ENCODE results near the gene AHCTF1. TPM values are rescaled to one million over a fixed set of nuclear protein-coding genes. Genes with fewer than 3 reads are reported as not detected.
"Not testable (repeated sequence)": the region's sequence is repeated elsewhere in the genome, so short reads cannot be mapped to it uniquely, and the experiment has no call there.

Gene AHCTF1
- total RNA-seq, 4 donors from 2014 or later, result 26.9 to 38.4 (median 29.5) TPM

DNA sequence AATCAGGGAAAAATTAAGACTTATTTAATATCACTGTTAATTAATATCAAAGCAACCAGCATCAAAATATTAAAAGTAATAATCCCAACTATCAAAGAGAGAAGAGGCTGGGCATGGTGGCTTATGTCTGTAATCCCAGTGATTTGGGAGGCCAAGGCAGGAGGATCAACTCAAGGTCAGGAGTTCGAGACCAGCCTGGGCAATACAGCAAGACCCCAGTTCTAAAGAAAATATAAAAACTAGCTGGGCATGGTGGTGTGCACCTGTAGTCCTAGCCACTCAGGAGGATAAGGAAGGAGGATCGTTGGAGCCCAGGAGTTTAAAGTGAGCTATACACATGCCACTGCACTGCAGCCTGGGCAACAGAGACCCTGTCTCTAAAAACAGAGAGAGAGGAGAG lies 43.2 kb downstream of the AHCTF1 start:
- no peak for DNase-seq (ENCODE audit: low spot score in 2 of 2)
- 92 to 98% methylated on average over 2 of the region's 2 CpGs for WGBS, 2 donors
- intact Hi-C loops (cut with DNase I; ENCODE audit: low total_unique reads), result no loop called here
- no peak for TF ChIP-seq POLR2A (IDR thresholded peaks at IDR 0.05)
- TF ChIP-seq, protein P1, sequence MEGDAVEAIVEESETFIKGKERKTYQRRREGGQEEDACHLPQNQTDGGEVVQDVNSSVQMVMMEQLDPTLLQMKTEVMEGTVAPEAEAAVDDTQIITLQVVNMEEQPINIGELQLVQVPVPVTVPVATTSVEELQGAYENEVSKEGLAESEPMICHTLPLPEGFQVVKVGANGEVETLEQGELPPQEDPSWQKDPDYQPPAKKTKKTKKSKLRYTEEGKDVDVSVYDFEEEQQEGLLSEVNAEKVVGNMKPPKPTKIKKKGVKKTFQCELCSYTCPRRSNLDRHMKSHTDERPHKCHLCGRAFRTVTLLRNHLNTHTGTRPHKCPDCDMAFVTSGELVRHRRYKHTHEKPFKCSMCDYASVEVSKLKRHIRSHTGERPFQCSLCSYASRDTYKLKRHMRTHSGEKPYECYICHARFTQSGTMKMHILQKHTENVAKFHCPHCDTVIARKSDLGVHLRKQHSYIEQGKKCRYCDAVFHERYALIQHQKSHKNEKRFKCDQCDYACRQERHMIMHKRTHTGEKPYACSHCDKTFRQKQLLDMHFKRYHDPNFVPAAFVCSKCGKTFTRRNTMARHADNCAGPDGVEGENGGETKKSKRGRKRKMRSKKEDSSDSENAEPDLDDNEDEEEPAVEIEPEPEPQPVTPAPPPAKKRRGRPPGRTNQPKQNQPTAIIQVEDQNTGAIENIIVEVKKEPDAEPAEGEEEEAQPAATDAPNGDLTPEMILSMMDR (IDR thresholded peaks at IDR 0.05), result no peak
- no peak overlapping the region for H3K4me3 ChIP-seq (ENCODE audit: low read depth, poor library complexity, severe bottlenecking)

DNA sequence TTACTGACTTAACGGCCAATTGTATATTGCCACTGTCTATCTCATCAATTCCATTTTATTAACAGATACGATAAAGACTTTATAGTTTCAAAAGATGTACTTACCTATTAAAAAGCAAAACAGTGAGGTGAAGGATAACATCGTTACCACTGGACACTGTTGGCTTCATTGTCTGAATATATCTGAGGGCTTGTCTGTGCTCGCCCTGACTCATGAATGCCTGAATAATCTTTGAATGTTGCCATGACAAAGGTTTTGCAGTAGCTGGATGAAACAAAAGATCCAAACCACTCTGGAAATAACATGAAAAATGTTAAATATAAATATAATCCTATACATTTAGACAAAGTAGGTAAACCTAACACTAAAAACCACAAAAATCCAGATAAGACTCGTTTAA lies 46.4 kb downstream of the AHCTF1 start:
- H3K4me3 ChIP-seq (ENCODE audit: low read depth, poor library complexity, severe bottlenecking); intact Hi-C loops (cut with DNase I; ENCODE audit: low total_unique reads); DNase-seq (ENCODE audit: low spot score in 2 of 2): not testable (repeated sequence)
- 83 to 85% methylated on average over 5 of the region's 5 CpGs for WGBS, 2 donors

DNA sequence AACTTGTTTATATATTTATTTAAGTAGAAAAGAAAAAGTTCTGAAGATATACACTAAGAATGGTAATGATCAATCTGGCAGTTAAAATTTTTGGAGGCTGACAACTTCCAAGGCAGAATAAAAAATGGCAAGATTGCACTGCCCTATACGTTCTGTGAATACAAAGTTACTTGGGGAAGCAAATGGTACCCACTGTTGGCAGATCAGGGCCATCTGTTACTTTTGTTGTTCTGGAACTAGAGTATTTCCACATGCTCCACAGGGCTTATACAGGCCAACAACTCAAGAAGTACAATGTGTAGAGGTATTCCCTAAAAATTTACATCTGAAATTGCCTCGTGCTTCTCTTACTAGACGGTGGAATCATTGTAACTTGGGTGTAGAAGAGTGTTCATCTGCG lies 53.2 kb downstream of the AHCTF1 start:
- no peak for DNase-seq (ENCODE audit: low spot score in 2 of 2)
- TF ChIP-seq POLR2A (IDR thresholded peaks at IDR 0.05), result no peak
- TF ChIP-seq, protein P1 (IDR thresholded peaks at IDR 0.05), result no peak
- no peak overlapping the region for H3K4me3 ChIP-seq (ENCODE audit: low read depth, poor library complexity, severe bottlenecking)
- WGBS, 2 donors, result 93 to 94% methylated on average over 4 of the region's 4 CpGs
- intact Hi-C loops (cut with DNase I; ENCODE audit: low total_unique reads), result no loop called here

DNA sequence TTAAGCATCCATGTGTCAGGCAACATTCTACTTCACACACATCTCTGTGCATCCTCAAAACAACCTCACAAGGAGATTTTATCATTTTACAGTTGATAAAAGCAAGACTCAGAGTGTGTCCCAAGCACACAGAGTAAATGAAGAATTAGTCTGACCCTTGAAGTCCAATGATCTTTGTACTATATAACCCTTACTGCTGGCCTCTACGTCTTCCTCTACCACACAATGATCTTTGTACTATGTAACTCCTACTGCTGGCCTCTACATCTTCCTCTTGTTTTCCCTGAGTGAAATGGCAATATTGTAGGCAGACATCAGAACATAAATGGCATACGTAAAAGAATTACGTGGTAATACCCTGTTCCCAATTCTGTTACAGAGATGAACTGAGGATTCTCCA lies 55.3 kb downstream of the AHCTF1 start:
- TF ChIP-seq, protein P1 (IDR thresholded peaks at IDR 0.05), result no peak
- TF ChIP-seq POLR2A (IDR thresholded peaks at IDR 0.05), result no peak
- no peak overlapping the region for H3K4me3 ChIP-seq (ENCODE audit: low read depth, poor library complexity, severe bottlenecking)
- WGBS, 2 donors, result 98 to 99% methylated on average over 3 of the region's 3 CpGs
- intact Hi-C loops (cut with DNase I; ENCODE audit: low total_unique reads), result no loop called here
- no peak for DNase-seq (ENCODE audit: low spot score in 2 of 2)

DNA sequence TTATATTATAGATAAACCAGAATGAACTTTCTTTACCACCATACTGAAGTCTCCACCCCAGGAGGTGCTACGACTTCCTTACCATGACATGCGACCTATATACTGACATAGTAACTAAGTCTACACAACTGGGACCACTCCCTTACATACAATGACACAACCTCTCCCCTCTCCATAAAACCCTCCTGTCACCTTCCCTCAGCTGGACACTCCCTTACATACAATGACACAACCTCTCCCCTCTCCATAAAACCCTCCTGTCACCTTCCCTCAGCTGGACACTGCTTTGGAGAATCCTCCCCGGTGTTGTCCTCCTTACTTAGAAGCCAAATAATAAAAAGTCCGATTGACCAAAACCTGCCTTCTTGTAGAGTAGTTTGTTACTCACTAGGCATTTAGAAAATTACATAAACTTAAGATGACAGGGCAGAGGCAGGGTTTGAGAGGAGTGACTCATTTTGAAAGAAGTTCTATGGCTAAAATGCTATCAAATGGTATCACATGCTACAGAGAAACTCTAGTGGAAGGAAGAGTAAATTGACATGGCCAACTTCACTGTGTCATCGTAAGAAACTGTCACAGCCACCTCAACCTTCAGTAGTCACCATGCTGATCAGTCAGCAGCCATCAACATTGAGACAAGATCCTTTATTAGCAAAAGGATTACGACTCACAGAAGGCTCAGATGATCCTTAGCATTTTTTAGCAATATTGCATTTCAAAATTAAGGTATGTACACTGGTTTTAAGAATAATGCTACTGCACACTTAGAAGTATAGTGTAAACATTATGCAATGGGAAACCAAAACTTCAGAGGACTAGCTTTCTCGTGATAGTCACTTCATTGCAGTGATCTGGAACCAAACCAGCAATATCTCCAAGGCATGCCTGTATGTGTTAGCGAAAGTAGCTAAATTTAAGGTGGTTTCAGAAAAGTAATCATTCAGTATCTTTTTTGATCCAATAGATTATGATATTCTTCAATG lies 56.4 kb downstream of the AHCTF1 start:
- WGBS, 2 donors, result 94 to 95% methylated on average over 8 of the region's 8 CpGs
- DNase-seq (ENCODE audit: low spot score in 2 of 2), result no peak
- intact Hi-C loops (cut with DNase I; ENCODE audit: low total_unique reads), result no loop called here
- H3K4me3 ChIP-seq (ENCODE audit: low read depth, poor library complexity, severe bottlenecking), result no peak overlapping the region
- TF ChIP-seq, protein P1 (IDR thresholded peaks at IDR 0.05), result no peak
- no peak for TF ChIP-seq POLR2A (IDR thresholded peaks at IDR 0.05)

DNA sequence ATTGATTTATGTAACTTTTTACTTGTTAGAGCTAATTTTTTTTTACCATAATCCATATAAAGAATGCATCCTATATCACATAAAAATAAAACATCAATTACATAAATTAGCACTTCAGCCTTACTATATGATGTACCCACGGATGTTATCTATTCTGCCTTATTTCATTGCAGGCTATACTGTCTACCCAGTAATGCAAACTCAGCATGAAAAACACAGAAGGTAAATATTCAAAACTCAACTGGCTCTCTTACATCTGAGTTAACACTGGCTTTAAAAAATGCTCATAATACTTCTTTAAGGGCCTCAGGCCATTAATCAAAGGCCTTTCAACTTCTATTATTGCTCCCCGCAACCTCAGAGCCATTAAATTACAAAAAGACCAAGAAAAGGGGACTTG lies 65.8 kb downstream of the AHCTF1 start:
- intact Hi-C loops (cut with DNase I; ENCODE audit: low total_unique reads), result no loop called here
- WGBS, 2 donors, result 94 to 97% methylated on average over 2 of the region's 2 CpGs
- no peak overlapping the region for H3K4me3 ChIP-seq (ENCODE audit: low read depth, poor library complexity, severe bottlenecking)
- TF ChIP-seq POLR2A (IDR thresholded peaks at IDR 0.05), result no peak
- TF ChIP-seq, protein P1 (IDR thresholded peaks at IDR 0.05), result no peak
- no peak for DNase-seq (ENCODE audit: low spot score in 2 of 2)

DNA sequence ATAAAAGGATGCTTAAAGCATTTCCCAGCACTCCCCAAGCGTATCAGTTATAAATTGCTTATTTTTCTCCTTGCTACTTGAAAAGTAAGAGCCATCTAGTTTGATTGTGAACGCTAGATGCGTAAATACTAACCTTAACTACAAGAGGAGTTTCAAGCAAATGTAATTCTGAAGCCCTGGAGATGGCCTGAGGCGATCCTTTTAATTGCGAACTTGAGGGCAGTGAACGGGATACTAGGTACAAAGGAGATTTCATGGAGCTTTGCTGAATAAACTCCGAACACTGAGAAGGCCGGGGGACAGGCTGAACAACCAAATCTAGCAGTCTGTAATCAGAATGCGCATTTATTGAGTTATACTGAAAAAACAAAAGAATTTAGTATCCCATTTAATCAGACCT lies 68.0 kb downstream of the AHCTF1 start:
- DNase-seq (ENCODE audit: low spot score in 2 of 2), result not testable (repeated sequence)

More for the DNA sequence above, 68.0 kb downstream of the AHCTF1 start:
- 94 to 97% methylated on average over 9 of the region's 9 CpGs for WGBS, 2 donors
- H3K4me3 ChIP-seq (ENCODE audit: low read depth, poor library complexity, severe bottlenecking); intact Hi-C loops (cut with DNase I; ENCODE audit: low total_unique reads): not testable (repeated sequence)
